ENCODE measurements around the gene GTF2H2C_2.
A peak's percentile ranks its signal among the peaks of the same experiment; 100 is the strongest.
"Not testable (repeated sequence)": the region's sequence is repeated elsewhere in the genome, so short reads cannot be mapped to it uniquely, and the experiment has no call there.

The GTF2H2C_2 gene

GRCh38 chr5:70415117-70415516 is at the start of gene GTF2H2C_2:
Gene GTF2H2C_2, plus strand, starts transcription at chr5:70415368.
- DNase-seq = not testable (repeated sequence)

DNA sequence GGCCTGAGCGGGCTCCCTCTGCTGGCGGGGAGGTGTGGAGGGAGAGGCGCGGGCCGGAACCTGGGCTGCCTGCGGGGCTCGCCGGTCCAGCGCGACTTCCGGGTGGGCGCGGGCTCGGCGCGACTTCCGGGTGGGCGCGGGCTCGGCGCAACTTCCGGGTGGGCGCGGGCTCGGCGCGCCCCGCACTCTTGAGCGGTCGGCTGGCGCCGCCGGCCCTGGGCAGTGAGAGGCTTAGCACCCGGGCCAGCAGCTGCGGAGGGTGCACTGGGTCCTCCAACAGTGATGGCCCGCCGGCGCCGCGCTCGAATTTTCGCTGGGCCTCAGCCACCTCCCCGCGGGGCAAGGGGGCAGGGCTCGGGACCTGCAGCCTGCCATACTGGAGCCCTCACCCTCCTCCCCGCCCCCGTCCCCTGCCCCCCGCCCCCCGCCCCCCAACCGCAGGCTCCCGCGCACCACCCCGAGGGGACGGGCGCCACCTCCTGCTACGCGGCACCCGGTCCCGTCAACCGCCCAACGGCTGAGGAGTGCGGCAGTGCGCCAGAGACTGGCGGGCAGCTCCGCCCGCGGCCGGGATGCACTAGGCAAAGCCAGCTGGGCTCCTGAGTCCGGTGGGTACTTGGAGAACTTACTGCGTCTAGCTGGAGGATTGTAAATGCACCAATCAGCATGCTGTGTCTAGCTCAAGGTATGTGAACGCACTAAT is 14.0 kb upstream of the GTF2H2C_2 start:
- peak; percentile 7 for DNase-seq

DNA sequence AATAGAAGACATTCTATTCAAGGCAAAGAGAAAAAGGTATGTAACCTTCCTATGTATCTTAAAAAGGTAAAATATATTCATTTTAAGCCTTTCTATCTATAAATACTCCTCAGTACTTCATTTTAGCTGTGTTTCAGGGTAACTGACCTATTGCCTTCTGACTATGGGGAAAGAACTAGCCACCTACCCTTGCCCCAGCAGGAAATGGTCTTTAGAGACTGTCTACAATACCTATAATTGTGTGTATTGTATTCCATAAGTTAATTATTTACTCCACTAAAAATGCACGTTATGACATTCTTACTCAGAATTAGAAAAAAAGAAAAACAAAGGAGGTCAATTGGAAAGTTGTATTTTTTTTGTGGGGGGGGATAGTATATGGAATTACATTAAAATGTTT is 6.2 kb downstream of the GTF2H2C_2 start:
- DNase-seq = not testable (repeated sequence)

DNA sequence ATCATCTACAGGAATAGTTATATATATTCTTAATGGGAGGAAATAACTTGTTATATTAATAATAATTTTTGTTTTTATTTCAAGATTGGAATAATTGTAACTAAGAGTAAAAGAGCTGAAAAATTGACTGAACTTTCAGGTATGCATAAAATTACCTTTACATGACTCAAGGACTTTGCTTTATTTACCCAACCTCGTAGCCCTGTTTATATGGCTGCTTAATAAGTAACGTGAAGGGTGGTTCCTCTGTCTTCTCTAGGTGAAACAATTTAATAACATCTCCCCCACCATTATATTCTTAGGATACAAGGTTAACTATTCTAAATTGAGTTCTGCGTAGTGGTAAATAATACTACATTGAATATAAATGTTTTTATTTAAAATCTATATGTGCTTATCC is 8.0 kb downstream of the GTF2H2C_2 start:
- DNase-seq = not testable (repeated sequence)

- DNase-seq = not testable (repeated sequence)
These were observed 23.4 kb downstream of the GTF2H2C_2 start for GRCh38 chr5:70438518-70438917.

GRCh38 chr5:70449565-70449964 is 34.4 kb downstream of the GTF2H2C_2 start:
- not testable (repeated sequence) for DNase-seq

GRCh38 chr5:70451249-70451984 is 36.2 kb downstream of the GTF2H2C_2 start:
- not testable (repeated sequence) for DNase-seq

DNA sequence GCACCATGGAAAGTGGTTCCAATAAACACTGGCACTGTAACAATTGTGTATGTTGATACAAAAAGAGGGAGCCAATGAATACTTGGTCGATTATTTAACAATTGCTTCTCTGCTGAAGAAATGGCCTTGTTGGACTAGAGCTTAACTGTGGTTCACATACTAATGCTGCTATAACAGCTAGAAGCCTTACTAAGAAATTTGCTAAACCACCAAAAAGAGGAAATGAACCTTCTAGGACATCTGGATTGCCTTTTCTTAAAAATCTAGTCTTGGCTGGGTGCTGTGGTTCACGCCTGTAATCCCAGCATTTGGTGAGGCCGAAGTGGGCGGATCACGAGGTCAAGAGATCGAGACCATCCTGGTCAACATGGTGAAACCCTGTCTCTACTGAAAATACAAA is 41.9 kb downstream of the GTF2H2C_2 start:
- not testable (repeated sequence) for DNase-seq

- DNase-seq = not testable (repeated sequence)
These were observed 44.0 kb downstream of the GTF2H2C_2 start for GRCh38 chr5:70459188-70459587.

- not testable (repeated sequence) for DNase-seq
These were observed 46.8 kb downstream of the GTF2H2C_2 start for GRCh38 chr5:70461984-70462383.

- DNase-seq = not testable (repeated sequence)
These were observed 49.0 kb downstream of the GTF2H2C_2 start for GRCh38 chr5:70464019-70464637.

GRCh38 chr5:70469926-70470509 is 54.9 kb downstream of the GTF2H2C_2 start:
- not testable (repeated sequence) for DNase-seq

Measured in eye (tissue), 1 donor.